Fibroblast of villous mesenchyme (primary cell): ENCODE results near the gene HERC6. TPM values are rescaled to one million over a fixed set of nuclear protein-coding genes. Genes with fewer than 3 reads are reported as not detected.
"Not testable (repeated sequence)": the region's sequence is repeated elsewhere in the genome, so short reads cannot be mapped to it uniquely, and the experiment has no call there.

ENCODE experiments used
- DNase-seq: peaks from one replicate; pipeline ENCODE4 v3.0.0-alpha.2; 2010; ENCODE audit warnings: low read depth
- H3K4me3 ChIP-seq: 2 replicates; pipeline ENCODE4 v1.5.1; 2011; ENCODE audit warnings: low read depth, mild to moderate bottlenecking, low read length
- total RNA-seq: library from RNA; depleted of rRNA; stranded (reverse); fragments of >200 nt; gene quantifications from 2 replicates; pipeline ENCODE4 v1.2.3, GENCODE V29; 2012
- TF ChIP-seq, protein P1 (sequence below): IDR thresholded peaks from 2 replicates; pipeline ENCODE4 v1.5.1; 2012; ENCODE audit warnings: low read depth, mild to moderate bottlenecking, low read length; ENCODE audit not compliant: insufficient read depth

The HERC6 gene
- total RNA-seq, 1 donor, result 12.5 TPM

DNA sequence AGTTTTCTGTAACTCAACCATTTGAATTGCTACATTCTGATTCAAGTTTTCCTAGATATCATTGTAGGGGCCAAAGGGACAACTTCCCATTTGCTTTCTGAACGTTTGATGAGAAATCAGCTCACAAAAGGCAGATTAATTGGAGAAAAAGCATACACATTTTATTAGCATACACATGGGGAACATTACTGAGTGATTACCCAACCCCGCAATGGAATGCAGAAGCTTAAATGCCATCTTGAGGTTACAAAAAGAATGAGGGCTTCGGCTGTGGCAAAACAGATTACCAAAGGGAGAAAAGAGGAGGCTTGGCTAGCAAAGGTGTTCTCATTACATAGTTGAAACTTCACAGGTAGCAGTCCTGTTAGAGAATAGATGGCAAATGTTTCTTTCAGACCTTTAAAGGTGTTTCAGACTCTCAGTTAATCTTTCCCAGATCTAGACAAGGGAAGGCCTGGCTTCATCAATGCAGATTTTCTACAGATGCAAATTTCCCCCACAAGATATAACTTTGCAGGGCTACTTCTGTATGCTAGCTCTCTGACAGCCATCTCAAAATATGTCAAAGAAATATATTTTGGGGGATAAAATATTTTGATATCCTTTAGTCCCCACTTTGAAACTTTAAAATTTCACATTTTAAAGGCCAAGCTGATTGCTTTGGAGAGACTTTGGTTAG is 26.5 kb upstream of the HERC6 start:
- no peak overlapping the region for H3K4me3 ChIP-seq
- peak; percentile 87 for DNase-seq
- TF ChIP-seq, protein P1, sequence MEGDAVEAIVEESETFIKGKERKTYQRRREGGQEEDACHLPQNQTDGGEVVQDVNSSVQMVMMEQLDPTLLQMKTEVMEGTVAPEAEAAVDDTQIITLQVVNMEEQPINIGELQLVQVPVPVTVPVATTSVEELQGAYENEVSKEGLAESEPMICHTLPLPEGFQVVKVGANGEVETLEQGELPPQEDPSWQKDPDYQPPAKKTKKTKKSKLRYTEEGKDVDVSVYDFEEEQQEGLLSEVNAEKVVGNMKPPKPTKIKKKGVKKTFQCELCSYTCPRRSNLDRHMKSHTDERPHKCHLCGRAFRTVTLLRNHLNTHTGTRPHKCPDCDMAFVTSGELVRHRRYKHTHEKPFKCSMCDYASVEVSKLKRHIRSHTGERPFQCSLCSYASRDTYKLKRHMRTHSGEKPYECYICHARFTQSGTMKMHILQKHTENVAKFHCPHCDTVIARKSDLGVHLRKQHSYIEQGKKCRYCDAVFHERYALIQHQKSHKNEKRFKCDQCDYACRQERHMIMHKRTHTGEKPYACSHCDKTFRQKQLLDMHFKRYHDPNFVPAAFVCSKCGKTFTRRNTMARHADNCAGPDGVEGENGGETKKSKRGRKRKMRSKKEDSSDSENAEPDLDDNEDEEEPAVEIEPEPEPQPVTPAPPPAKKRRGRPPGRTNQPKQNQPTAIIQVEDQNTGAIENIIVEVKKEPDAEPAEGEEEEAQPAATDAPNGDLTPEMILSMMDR, result no peak

DNA sequence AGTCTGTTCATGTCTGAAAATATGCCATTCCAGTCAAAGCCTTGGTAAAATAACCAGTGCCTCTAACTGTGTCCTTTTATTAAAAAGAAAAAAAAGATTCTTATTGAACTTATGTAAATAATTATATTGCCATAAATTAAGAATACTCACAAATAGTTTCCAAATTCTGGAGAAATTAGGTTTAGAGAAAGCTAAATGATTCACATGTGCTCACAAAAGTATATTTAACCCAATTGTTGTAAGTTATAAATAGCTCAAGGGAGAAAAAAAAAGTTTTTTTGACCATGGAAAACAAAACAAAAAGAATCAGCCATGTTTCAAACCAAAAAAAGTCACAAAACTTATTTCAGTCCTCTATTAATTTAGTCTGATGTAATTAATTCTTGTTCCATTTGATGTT is 25.3 kb upstream of the HERC6 start:
- TF ChIP-seq, protein P1, result no peak
- no peak for DNase-seq
- no peak overlapping the region for H3K4me3 ChIP-seq

- DNase-seq, result no peak
- TF ChIP-seq, protein P1, result no peak
- no peak overlapping the region for H3K4me3 ChIP-seq
These were observed 21.9 kb upstream of the HERC6 start for GRCh38 chr4:88356771-88357170.

DNA sequence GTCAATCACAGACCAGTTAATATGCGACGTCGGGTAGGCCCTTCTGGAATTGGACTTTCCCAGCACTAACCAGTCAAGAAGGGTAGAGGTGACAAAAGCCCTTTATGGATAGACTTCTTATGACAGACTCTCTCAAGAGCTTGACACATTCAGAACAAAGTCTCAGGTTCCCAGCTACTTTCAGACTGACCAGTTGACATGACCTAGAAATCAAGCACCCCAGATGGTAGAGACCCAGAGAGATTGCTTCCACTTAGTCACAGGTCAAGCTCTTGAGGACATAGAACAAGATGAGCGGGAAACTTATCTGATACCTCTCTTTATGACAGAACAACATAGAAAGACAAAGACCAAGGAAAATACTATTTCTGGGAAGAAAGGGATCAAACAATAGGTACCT is 21.4 kb upstream of the HERC6 start:
- H3K4me3 ChIP-seq, result no peak overlapping the region
- no peak for DNase-seq
- TF ChIP-seq, protein P1, result no peak

DNA sequence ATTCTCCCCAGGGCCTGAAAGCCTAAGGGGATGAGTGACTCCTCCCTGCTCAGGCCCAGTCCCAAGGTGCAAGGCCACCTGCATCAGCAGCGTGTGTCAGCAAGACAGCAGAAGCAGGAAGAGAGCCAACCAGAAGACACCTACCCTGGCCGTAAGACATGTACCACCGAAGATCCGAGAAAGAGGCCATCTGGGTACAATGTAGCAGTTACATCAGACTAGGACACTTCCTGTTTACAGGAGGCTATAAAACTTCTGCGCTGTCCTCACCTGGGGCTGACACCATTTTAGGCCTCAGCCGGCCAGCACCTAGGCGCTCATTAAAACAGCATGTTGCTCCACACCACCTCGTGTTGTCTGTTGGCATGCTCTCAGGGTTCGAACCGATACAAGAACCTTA is 19.1 kb upstream of the HERC6 start:
- DNase-seq, result no peak
- H3K4me3 ChIP-seq, result no peak overlapping the region
- TF ChIP-seq, protein P1, result no peak

GRCh38 chr4:88360256-88360655 is 18.4 kb upstream of the HERC6 start:
- no peak for DNase-seq
- TF ChIP-seq, protein P1, result no peak
- no peak overlapping the region for H3K4me3 ChIP-seq

- H3K4me3 ChIP-seq, result no peak overlapping the region
- DNase-seq, result no peak
- TF ChIP-seq, protein P1, result no peak
These were observed 17.9 kb upstream of the HERC6 start for GRCh38 chr4:88360791-88361190.

- not testable (repeated sequence) for DNase-seq, H3K4me3 ChIP-seq
These were observed 17.4 kb upstream of the HERC6 start for GRCh38 chr4:88361217-88361773.
